GM12892 (cell line): ENCODE data around the gene RNASE13.

Experiments used
- POLR2A ChIP-seq: IDR thresholded peaks from 2 replicates; pipeline ENCODE4 v1.6.1; 2011; ENCODE audit warnings: low read depth, low read length, control low read depth
- TAF1 ChIP-seq: IDR thresholded peaks from 2 replicates; pipeline ENCODE4 v1.6.1; 2011; ENCODE audit warnings: low read depth, mild to moderate bottlenecking, control low read depth, low read length, borderline replicate concordance

DNA sequence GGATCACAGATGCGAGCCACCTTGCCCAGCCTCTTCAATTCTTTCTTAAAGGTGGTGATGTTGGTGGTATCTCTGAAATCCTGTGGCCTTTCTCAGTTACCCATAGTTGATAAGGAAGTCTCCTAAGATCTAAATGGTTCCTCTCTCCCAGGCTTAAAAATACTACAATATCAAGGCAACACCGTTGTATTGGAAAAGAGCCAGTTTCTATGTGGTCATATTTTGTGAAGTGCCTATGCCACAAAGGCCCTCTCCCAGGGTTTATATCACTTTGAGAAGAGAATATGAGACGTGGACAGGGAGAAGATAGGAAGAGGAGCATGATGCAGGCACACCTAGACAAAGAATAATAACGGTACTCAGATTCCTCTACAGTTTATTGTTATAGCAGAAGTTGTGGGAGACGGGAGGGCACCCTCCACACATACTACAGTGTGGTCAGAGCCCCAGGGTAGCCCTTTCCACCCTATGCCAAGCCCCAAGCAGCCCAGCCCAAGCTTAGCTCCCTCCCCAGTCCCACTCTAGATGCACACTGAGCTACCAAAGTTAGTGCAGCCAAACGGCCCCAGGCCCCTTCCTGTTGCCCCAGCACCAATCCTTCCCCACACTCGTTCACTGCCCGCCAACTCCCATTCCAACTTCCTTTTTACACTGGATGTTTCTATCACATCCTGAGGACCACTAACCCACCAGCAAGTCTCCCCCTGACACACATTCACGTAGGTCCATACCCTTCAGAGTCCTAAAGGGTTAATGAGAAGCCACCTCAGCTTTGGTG, 18.0 kb downstream of the RNASE13 start:
- TF ChIP-seq POLR2A, result no peak
- no peak for TF ChIP-seq TAF1
